PC-3 (cell line): ENCODE measurements around the gene MYL11. TPM values are rescaled to one million over a fixed set of nuclear protein-coding genes. Genes with fewer than 3 reads are reported as not detected.

Source experiments
- ATAC-seq: fragments of 200-7000 bp; cut with Tn5 transposase; 2 replicates; pipeline ENCODE4 v1.9.1; 2020; ENCODE audit warnings: mild to moderate bottlenecking, moderate library complexity
- BruUV-seq: library from RNA; stranded (reverse); fragments of 400-500 nt; replicated peaks from 2 replicates; lab custom pipeline; 2021; lab: Mats Ljungman, UMichigan
- CTCF ChIA-PET: fragments of 300-600 bp; sonication (Branson Sonifier 250); formaldehyde crosslinking; loops from one replicate; lab custom pipeline; 2022; ENCODE audit warnings: antibody characterized with exemption; lab: Charles Lee
- POLR2A ChIA-PET: fragments of 300-600 bp; sonication (Branson Sonifier 250); formaldehyde crosslinking; loops from one replicate; lab custom pipeline; 2022; ENCODE audit warnings: antibody characterized with exemption; ENCODE audit not compliant: unreplicated experiment; lab: Charles Lee
- DNase-seq: peaks from one replicate; pipeline ENCODE4 v3.0.0-alpha.2; 2015
- H2AFZ ChIP-seq: fragments of 300-600 bp; sonication (generic); 2 replicates; pipeline ENCODE4 v1.6.0; 2016; ENCODE audit warnings: antibody characterized with exemption, low read length
- H3F3A ChIP-seq: fragments of 300-600 bp; sonication (generic); one replicate; pipeline ENCODE4 v1.6.0; 2017; ENCODE audit warnings: antibody characterized with exemption, low read length, control low read depth, mild to moderate bottlenecking; ENCODE audit not compliant: unreplicated experiment
- H3K27ac ChIP-seq: fragments of 300-600 bp; sonication (generic); 2 replicates; pipeline ENCODE4 v1.5.1; 2016; ENCODE audit warnings: mild to moderate bottlenecking, low read length
- H3K27me3 ChIP-seq: fragments of 300-600 bp; sonication (generic); 2 replicates; pipeline ENCODE4 v1.6.1; 2016; ENCODE audit warnings: low read length, mixed read lengths
- H3K36me3 ChIP-seq: fragments of 300-600 bp; sonication (generic); 2 replicates; pipeline ENCODE4 v1.6.1; 2016; ENCODE audit warnings: low read depth, mixed run types, low read length, mixed read lengths
- H3K4me1 ChIP-seq: fragments of 300-600 bp; sonication (generic); 2 replicates; pipeline ENCODE4 v1.5.1; 2016; ENCODE audit warnings: low read length; ENCODE audit not compliant: insufficient read depth
- H3K4me2 ChIP-seq: fragments of 300-600 bp; sonication (generic); 2 replicates; pipeline ENCODE4 v1.6.0; 2016; ENCODE audit warnings: low read length
- H3K4me3 ChIP-seq: fragments of 300-600 bp; sonication (generic); 2 replicates; pipeline ENCODE4 v1.5.1; 2016; ENCODE audit warnings: mild to moderate bottlenecking, low read length, mixed read lengths
- H3K79me2 ChIP-seq: fragments of 300-600 bp; sonication (generic); 2 replicates; pipeline ENCODE4 v1.6.1; 2017; ENCODE audit warnings: low read length, mixed read lengths
- H3K9ac ChIP-seq: fragments of 300-600 bp; sonication (generic); 2 replicates; pipeline ENCODE4 v1.6.0; 2016; ENCODE audit warnings: mild to moderate bottlenecking, low read length
- H3K9me2 ChIP-seq: fragments of 300-600 bp; sonication (generic); replicated peaks from 2 replicates; pipeline ENCODE4 v1.6.1; 2016; ENCODE audit warnings: mixed run types, low read length, mixed read lengths
- H3K9me3 ChIP-seq: fragments of 300-600 bp; sonication (generic); 2 replicates; pipeline ENCODE4 v1.6.1; 2016; ENCODE audit warnings: low read length, mixed read lengths
- H4K20me1 ChIP-seq: fragments of 300-600 bp; sonication (generic); 2 replicates; pipeline ENCODE4 v1.6.1; 2016; ENCODE audit warnings: low read length, mixed read lengths
- EZH2 ChIP-seq: fragments of 300-600 bp; sonication (generic); IDR thresholded peaks from one replicate; pipeline ENCODE4 v1.6.1; 2017; ENCODE audit warnings: antibody characterized with exemption, mild to moderate bottlenecking, low read length; ENCODE audit not compliant: unreplicated experiment
- EZH2phosphoT487 ChIP-seq: fragments of 300-600 bp; sonication (generic); IDR thresholded peaks from 2 replicates; pipeline ENCODE4 v1.6.1; 2018; ENCODE audit warnings: mild to moderate bottlenecking, antibody characterized with exemption, low read length, borderline replicate concordance
- intact Hi-C: fragments of 100-400 bp; cut with micrococcal nuclease; formaldehyde crosslinking; loops from 2 replicates; pipeline ENCODE4 v1.9.0; 2023
- total RNA-seq: library from RNA; depleted of rRNA; stranded (reverse); fragments of >200 nt; gene quantifications from 2 replicates; pipeline ENCODE4 v1.2.3, GENCODE V29; 2014
- TF ChIP-seq, protein P1 (sequence below): fragments of 300-600 bp; sonication (generic); conservative IDR thresholded peaks from 2 replicates; pipeline ENCODE4 v1.5.1; 2017; ENCODE audit warnings: antibody characterized with exemption, low read depth, mild to moderate bottlenecking, low read length

The MYL11 gene
- total RNA-seq, 1 experiment from 2014 or later = not detected

DNA sequence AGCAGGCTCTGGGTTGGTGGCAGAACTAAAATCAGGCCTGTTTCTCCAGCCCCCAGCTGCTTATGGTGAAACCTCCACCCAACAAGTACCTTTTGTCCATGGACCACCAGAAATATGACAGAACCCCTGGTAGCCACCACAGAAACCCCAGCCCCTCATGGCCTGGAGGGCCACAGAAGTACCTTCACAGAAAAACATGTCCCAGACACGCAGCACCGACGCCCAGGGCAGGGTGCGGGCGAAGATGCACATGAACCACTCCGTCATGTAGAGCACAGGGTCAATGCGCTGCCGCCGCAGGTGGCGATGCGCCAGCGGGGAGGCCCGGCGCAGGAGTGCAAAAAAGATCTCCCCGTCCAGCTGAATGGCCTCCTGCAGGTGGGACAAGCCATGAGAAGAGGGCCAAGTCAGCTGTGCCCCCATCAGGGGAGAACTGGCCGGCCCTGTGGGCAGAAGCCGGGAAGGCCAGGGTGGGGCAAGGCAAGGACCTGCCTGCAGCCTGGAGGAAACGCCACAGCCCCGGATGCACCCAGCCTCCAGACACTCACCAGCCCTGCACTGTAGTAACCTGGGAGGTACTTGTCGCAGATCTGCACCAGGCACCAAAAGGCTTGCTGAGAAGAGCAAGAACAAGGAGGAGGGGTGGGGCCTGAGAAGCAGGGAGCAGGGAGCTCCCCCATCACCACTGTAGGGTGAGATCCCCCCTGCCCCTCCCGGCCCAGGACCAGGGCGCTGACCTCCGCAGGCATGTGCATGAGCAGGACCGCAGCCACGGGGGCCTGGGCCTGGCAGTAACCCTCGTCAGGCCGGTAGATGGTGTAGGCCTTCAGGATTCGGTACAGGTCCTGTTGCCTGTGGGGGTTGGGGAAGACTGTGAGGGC lies 15.4 kb upstream of the MYL11 start:
- BruUV-seq = no TSS peak

DNA sequence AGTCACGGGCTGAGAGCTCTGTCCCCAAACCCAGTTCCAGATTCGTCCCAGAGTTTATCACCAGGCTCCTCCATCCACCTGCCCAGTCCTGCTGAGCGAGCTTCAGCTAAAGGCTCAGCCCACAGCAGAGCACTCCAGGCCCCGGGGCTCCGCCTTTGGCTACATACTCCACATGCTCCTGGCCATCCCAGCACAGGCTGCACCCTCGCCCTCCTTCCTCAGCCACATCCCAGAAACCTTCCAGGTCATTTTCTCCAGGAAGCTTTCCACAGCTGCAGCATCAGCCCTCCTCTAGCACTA lies 14.8 kb upstream of the MYL11 start:
- no peaks in the 10 kb centered on the region for H3F3A ChIP-seq
- no peak for TF ChIP-seq EZH2
- H3K9me3 ChIP-seq = no peaks in the 10 kb centered on the region
- ATAC-seq = no peak
- H3K36me3 ChIP-seq = no peaks in the 10 kb centered on the region; the same call in 1 of the 2 replicates
- H3K27me3 ChIP-seq = no peaks in the 10 kb centered on the region
- POLR2A ChIA-PET = no interaction called here
- no peak overlapping the region for H3K4me2 ChIP-seq
- no peaks in the 10 kb centered on the region for H3K9me2 ChIP-seq
- H3K4me3 ChIP-seq = no peak overlapping the region
- peaks cover 33% of the 10 kb centered on the region for H3K79me2 ChIP-seq
- intact Hi-C loops = no loop called here
- no peak overlapping the region for H2AFZ ChIP-seq
- BruUV-seq = no TSS peak
- no peak overlapping the region for H3K27ac ChIP-seq
- CTCF ChIA-PET = no interaction called here
- no peaks in the 10 kb centered on the region for H4K20me1 ChIP-seq
- H3K4me1 ChIP-seq = peaks cover 8% of the 10 kb centered on the region; the same call in 1 of the 2 replicates
- H3K9ac ChIP-seq = no peak overlapping the region
- DNase-seq = no peak

More for the DNA sequence above, 15.4 kb upstream of the MYL11 start:
- H3K79me2 ChIP-seq = peaks cover 33% of the 10 kb centered on the region
- H3K27ac ChIP-seq = no peak overlapping the region
- POLR2A ChIA-PET = no interaction called here
- H3K27me3 ChIP-seq = no peaks in the 10 kb centered on the region
- H3K9ac ChIP-seq = no peak overlapping the region
- no peaks in the 10 kb centered on the region; the same call in 1 of the 2 replicates for H3K36me3 ChIP-seq
- H3F3A ChIP-seq = no peaks in the 10 kb centered on the region
- CTCF ChIA-PET = no interaction called here
- H4K20me1 ChIP-seq = no peaks in the 10 kb centered on the region
- no peak overlapping the region for H3K4me2 ChIP-seq
- H2AFZ ChIP-seq = no peak overlapping the region
- no peaks in the 10 kb centered on the region for H3K9me2 ChIP-seq
- H3K4me1 ChIP-seq = peaks cover 8% of the 10 kb centered on the region; the same call in 1 of the 2 replicates
- DNase-seq (no peak), ATAC-seq (no peak)
- H3K4me3 ChIP-seq = no peak overlapping the region
- intact Hi-C loops = no loop called here
- no peaks in the 10 kb centered on the region for H3K9me3 ChIP-seq
- no peak for TF ChIP-seq EZH2phosphoT487

- no peaks in the 10 kb centered on the region for H3K27me3 ChIP-seq
- H3K79me2 ChIP-seq = peaks cover 44% of the 10 kb centered on the region
- no TSS peak for BruUV-seq
- CTCF ChIA-PET = no interaction called here
- no peak overlapping the region for H2AFZ ChIP-seq
- H3K4me1 ChIP-seq = no peaks in the 10 kb centered on the region
- no peak for ATAC-seq
- TF ChIP-seq, protein P1, sequence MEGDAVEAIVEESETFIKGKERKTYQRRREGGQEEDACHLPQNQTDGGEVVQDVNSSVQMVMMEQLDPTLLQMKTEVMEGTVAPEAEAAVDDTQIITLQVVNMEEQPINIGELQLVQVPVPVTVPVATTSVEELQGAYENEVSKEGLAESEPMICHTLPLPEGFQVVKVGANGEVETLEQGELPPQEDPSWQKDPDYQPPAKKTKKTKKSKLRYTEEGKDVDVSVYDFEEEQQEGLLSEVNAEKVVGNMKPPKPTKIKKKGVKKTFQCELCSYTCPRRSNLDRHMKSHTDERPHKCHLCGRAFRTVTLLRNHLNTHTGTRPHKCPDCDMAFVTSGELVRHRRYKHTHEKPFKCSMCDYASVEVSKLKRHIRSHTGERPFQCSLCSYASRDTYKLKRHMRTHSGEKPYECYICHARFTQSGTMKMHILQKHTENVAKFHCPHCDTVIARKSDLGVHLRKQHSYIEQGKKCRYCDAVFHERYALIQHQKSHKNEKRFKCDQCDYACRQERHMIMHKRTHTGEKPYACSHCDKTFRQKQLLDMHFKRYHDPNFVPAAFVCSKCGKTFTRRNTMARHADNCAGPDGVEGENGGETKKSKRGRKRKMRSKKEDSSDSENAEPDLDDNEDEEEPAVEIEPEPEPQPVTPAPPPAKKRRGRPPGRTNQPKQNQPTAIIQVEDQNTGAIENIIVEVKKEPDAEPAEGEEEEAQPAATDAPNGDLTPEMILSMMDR = no peak
- TF ChIP-seq EZH2phosphoT487 (no peak), EZH2 (no peak)
- intact Hi-C loops = no loop called here
- no peak overlapping the region for H3K27ac ChIP-seq
- H3K4me3 ChIP-seq = no peak overlapping the region
- no peaks in the 10 kb centered on the region for H3K9me2 ChIP-seq
- POLR2A ChIA-PET = no interaction called here
- DNase-seq = no peak
- H3K4me2 ChIP-seq = no peak overlapping the region
- H3K9me3 ChIP-seq = no peaks in the 10 kb centered on the region
- H3K9ac ChIP-seq = no peak overlapping the region
- H3F3A ChIP-seq = no peaks in the 10 kb centered on the region
- H3K36me3 ChIP-seq = no peaks in the 10 kb centered on the region; the same call in 1 of the 2 replicates
- H4K20me1 ChIP-seq = no peaks in the 10 kb centered on the region
These were observed 13.4 kb upstream of the MYL11 start for GRCh38 chr16:30361180-30361579.
